HL-60 (cell line): Measurements from ENCODE around the gene WHAMM.

Experiments used
- DNase-seq, 2 experiments: peaks; one replicate each; pipeline ENCODE4 v3.0.0-alpha.2; 2010 to 2020; ENCODE audit warnings: low read depth in 1 of 2, low spot score in 1 of 2
- H3K27ac ChIP-seq: fragments of 250-450 bp; sonication (Bioruptor Pico); replicated peaks from 2 replicates; pipeline ENCODE4 v1.5.1; 2020; ENCODE audit warnings: mild to moderate bottlenecking, moderate library complexity
- H3K27me3 ChIP-seq: fragments of 250-450 bp; sonication (Bioruptor Pico); 2 replicates; pipeline ENCODE4 v1.5.1; 2021; ENCODE audit warnings: mild to moderate bottlenecking, moderate library complexity; ENCODE audit not compliant: insufficient read depth, poor library complexity, severe bottlenecking
- H3K4me3 ChIP-seq: replicated peaks from 2 replicates; pipeline ENCODE4 v1.5.1; 2011; ENCODE audit warnings: mild to moderate bottlenecking, control low read depth, low read length; ENCODE audit not compliant: insufficient read depth
- GABPA ChIP-seq: IDR thresholded peaks from 2 replicates; pipeline ENCODE4 v1.6.1; 2012; ENCODE audit warnings: low read depth
- POLR2AphosphoS5 ChIP-seq: IDR thresholded peaks from 2 replicates; pipeline ENCODE4 v1.6.1; 2012; ENCODE audit warnings: low read depth
- REST ChIP-seq: IDR thresholded peaks from 2 replicates; pipeline ENCODE4 v1.6.1; 2012; ENCODE audit warnings: low read depth; ENCODE audit not compliant: insufficient replicate concordance
- SPI1 ChIP-seq: IDR thresholded peaks from 2 replicates; pipeline ENCODE4 v1.6.1; 2012; ENCODE audit warnings: low read depth, mild to moderate bottlenecking, borderline replicate concordance
- TF ChIP-seq, protein P1 (sequence below): IDR thresholded peaks from one replicate; pipeline ENCODE4 v1.5.1; 2011; ENCODE audit warnings: low read length, control low read depth, inconsistent platforms; ENCODE audit not compliant: insufficient read depth

The WHAMM gene

DNA sequence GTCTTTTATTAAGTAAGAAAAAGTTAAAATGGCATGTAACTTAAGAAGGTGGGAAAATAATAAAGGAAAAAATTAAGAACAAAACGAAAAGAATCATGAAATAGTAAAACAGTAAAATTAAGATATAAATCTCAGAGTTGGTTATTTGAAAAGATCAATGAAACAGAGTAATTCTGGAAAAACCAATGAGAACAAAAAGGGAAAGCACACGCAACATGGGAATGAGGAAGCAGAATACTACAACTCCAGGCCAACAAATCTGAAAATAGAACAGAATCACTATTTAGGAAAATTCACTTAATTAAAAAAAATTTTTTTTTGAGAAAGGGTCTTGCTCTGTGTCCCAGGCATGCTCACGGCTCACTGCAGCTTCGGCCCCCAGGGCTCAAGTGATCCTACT lies 30.7 kb downstream of the WHAMM start:
- DNase-seq, result no peak
- H3K27me3 ChIP-seq, result no peaks in the 10 kb centered on the region
- no peak overlapping the region for H3K27ac ChIP-seq
- no peak overlapping the region for H3K4me3 ChIP-seq
- TF ChIP-seq, protein P1, sequence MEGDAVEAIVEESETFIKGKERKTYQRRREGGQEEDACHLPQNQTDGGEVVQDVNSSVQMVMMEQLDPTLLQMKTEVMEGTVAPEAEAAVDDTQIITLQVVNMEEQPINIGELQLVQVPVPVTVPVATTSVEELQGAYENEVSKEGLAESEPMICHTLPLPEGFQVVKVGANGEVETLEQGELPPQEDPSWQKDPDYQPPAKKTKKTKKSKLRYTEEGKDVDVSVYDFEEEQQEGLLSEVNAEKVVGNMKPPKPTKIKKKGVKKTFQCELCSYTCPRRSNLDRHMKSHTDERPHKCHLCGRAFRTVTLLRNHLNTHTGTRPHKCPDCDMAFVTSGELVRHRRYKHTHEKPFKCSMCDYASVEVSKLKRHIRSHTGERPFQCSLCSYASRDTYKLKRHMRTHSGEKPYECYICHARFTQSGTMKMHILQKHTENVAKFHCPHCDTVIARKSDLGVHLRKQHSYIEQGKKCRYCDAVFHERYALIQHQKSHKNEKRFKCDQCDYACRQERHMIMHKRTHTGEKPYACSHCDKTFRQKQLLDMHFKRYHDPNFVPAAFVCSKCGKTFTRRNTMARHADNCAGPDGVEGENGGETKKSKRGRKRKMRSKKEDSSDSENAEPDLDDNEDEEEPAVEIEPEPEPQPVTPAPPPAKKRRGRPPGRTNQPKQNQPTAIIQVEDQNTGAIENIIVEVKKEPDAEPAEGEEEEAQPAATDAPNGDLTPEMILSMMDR, result no peak
- TF ChIP-seq SPI1, result no peak
- TF ChIP-seq REST, result no peak
- no peak for TF ChIP-seq GABPA
- no peak for TF ChIP-seq POLR2AphosphoS5

DNA sequence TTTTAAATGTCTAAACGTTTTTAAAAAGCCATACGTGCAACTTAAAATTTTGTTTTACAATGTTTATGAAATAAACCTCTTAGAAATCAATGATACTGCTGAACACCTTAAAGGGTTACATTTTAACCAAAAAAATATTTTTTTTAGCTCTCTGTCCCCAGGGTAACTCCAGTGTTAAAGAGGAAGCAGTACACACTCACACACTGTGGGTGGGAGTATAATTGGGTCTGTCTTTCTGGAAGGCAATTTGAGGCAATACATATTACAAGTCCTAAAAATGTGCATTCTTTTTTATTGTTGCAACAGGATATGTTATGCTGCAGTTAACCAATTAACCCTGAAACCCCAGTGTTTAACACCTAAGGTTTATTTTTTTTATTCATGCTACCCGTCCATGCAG lies 34.1 kb downstream of the WHAMM start:
- Histone ChIP-seq H3K4me3 (no peak overlapping the region), H3K27ac (no peak overlapping the region)

GRCh38 chr15:82845686-82846085 lies 36.3 kb downstream of the WHAMM start:
- TF ChIP-seq, protein P1, result no peak
- no peak for TF ChIP-seq REST
- TF ChIP-seq GABPA, result no peak
- no peak for TF ChIP-seq POLR2AphosphoS5
- no peak for TF ChIP-seq SPI1
- Histone ChIP-seq H3K27ac (no peak overlapping the region), H3K4me3 (no peak overlapping the region), H3K27me3 (no peaks in the 10 kb centered on the region)
- DNase-seq, result no peak

More for the DNA sequence above, 34.1 kb downstream of the WHAMM start:
- TF ChIP-seq POLR2AphosphoS5 (no peak), SPI1 (no peak), GABPA (no peak), REST (no peak)
- TF ChIP-seq, protein P1, result no peak
- no peaks in the 10 kb centered on the region for H3K27me3 ChIP-seq
- peak in 1 of 2 experiments; percentile 22 for DNase-seq
